Stomach (tissue), 9 donors: Measurements from ENCODE around the gene CHN1. TPM values are rescaled to one million over a fixed set of nuclear protein-coding genes. Genes with fewer than 3 reads are reported as not detected.

Experiments used
- DNase-seq, 2 donors: peaks; one replicate each; pipeline versions ENCODE4 v3.0.0 to v3.0.0-alpha.2; 2013 to 2019
- H3K27ac ChIP-seq, 5 donors: fragments of 200-600 bp in 4 of 5; sonication (generic) in 4 of 5; one replicate each; pipeline ENCODE4 v1.5.1; 2013 to 2019; ENCODE audit warnings: mild to moderate bottlenecking in 1 of 5, moderate library complexity in 1 of 5
- H3K27me3 ChIP-seq, 3 donors: fragments of 200-600 bp; sonication (generic); one replicate each; pipeline ENCODE4 v1.5.1; 2017 to 2019; ENCODE audit warnings: mixed run types in 1 of 3
- H3K36me3 ChIP-seq, 4 donors: fragments of 200-600 bp; sonication (generic); 1 replicate in 3 of 4; 2 replicates in 1 of 4; pipeline ENCODE4 v1.5.1; 2016 to 2019
- H3K4me1 ChIP-seq, 4 donors: fragments of 200-600 bp; sonication (generic); one replicate each; pipeline ENCODE4 v1.5.1; 2016 to 2019
- H3K4me3 ChIP-seq, 4 donors: fragments of 200-600 bp; sonication (generic) in 3 of 4; one replicate each; pipeline ENCODE4 v1.5.1; 2016 to 2019; ENCODE audit warnings: mild to moderate bottlenecking in 1 of 4
- H3K9me3 ChIP-seq, 4 donors: fragments of 200-600 bp; sonication (generic); one replicate each; pipeline ENCODE4 v1.5.1; 2016 to 2019
- EP300 ChIP-seq: sonication (generic); formaldehyde crosslinking; IDR thresholded peaks from one replicate; pipeline ENCODE4 v1.6.1; 2017; ENCODE audit warnings: antibody characterized with exemption
- POLR2A ChIP-seq, 4 donors: fragments of 450-650 bp; IDR thresholded peaks; one replicate each; pipeline ENCODE4 v1.6.1; 2016; ENCODE audit warnings: antibody characterized with exemption in 4 of 4, control low read depth in 2 of 4, mild to moderate bottlenecking in 1 of 4, moderate library complexity in 1 of 4
- POLR2AphosphoS5 ChIP-seq, 3 donors: sonication (generic); formaldehyde crosslinking; IDR thresholded peaks; one replicate each; pipeline ENCODE4 v1.6.1; 2016; ENCODE audit warnings: antibody characterized with exemption in 3 of 3
- WGBS, 5 donors: extraction: QIAGEN DNeasy Blood & Tissue Kit in 3 of 5; methylation state at CpG; one replicate each; pipeline versions ENCODE4 v1.1.5 to v1.1.7; 2013 to 2018; 5-methylcytosine and 5-hydroxymethylcytosine counted together
- intact Hi-C: fragments of 100-400 bp; cut with DNase I; formaldehyde crosslinking; loops from one replicate; pipeline ENCODE4 v1.15.1; 2023; ENCODE audit warnings: low total_unique reads
- polyA plus RNA-seq, 3 donors: library from polyadenylated mRNA; stranded (reverse); fragments of 200-250 nt; gene quantifications; one replicate each; pipeline ENCODE4 v1.2.3, GENCODE V29; 2013
- total RNA-seq, 5 donors: library from RNA; depleted of rRNA; stranded (reverse); fragments of >200 nt; gene quantifications; one replicate each; pipeline versions ENCODE4 v1.1.0 to v1.2.3, GENCODE V29; 2014 to 2016
- TF ChIP-seq, protein P1 (sequence below), 7 experiments: fragments of 450-650 bp in 4 of 7; fragments of 200-600 bp in 3 of 7; sonication (generic) in 3 of 7; IDR thresholded peaks; one replicate each; pipeline ENCODE4 v1.5.1; 2016 to 2019; ENCODE audit warnings: antibody characterized with exemption in 7 of 7, control low read depth in 2 of 7, mild to moderate bottlenecking in 1 of 7
- donor health status: healthy with polysubstance abuse.
- donor health status: Bipolar disorder and iron deficiency.
- donor health status: healthy.

CHN1 gene
- total and polyA plus RNA-seq, 8 donors: 2.3 to 50.9 (median 12.2) TPM; not detected in 1

GRCh38 chr2:174791020-174791419, 214.2 kb downstream of the CHN1 start:
- WGBS, 5 donors: 81 to 87% (median 85%) methylated on average over 8 of the region's 8 CpGs
- Histone ChIP-seq H3K4me3 (no peak overlapping the region), H3K27ac (no peak overlapping the region), H3K36me3 (no peaks in the 10 kb centered on the region), H3K4me1 (no peaks in the 10 kb centered on the region), H3K27me3 (no peaks in the 10 kb centered on the region), H3K9me3 (no peaks in the 10 kb centered on the region)
- intact Hi-C loops: no loop called here
- TF ChIP-seq POLR2AphosphoS5 (IDR thresholded peaks at IDR 0.05): no peak
- TF ChIP-seq POLR2A (IDR thresholded peaks at IDR 0.05): no peak
- no peak for DNase-seq

- WGBS, 5 donors: 79 to 89% (median 85%) methylated on average over 15 to 16 of the region's 16 CpGs
- no peaks in the 10 kb centered on the region for H3K4me1 ChIP-seq
- H3K36me3 ChIP-seq: no peaks in the 10 kb centered on the region
- H3K27me3 ChIP-seq: no peaks in the 10 kb centered on the region
- intact Hi-C loops: no loop called here
- TF ChIP-seq, protein P1, sequence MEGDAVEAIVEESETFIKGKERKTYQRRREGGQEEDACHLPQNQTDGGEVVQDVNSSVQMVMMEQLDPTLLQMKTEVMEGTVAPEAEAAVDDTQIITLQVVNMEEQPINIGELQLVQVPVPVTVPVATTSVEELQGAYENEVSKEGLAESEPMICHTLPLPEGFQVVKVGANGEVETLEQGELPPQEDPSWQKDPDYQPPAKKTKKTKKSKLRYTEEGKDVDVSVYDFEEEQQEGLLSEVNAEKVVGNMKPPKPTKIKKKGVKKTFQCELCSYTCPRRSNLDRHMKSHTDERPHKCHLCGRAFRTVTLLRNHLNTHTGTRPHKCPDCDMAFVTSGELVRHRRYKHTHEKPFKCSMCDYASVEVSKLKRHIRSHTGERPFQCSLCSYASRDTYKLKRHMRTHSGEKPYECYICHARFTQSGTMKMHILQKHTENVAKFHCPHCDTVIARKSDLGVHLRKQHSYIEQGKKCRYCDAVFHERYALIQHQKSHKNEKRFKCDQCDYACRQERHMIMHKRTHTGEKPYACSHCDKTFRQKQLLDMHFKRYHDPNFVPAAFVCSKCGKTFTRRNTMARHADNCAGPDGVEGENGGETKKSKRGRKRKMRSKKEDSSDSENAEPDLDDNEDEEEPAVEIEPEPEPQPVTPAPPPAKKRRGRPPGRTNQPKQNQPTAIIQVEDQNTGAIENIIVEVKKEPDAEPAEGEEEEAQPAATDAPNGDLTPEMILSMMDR (IDR thresholded peaks at IDR 0.05): no peak
- no peak for TF ChIP-seq POLR2AphosphoS5 (IDR thresholded peaks at IDR 0.05)
- no peak for TF ChIP-seq EP300
- no peak for TF ChIP-seq POLR2A (IDR thresholded peaks at IDR 0.05)
- H3K27ac ChIP-seq: no peak overlapping the region
- DNase-seq: no peak
- H3K9me3 ChIP-seq: no peaks in the 10 kb centered on the region
- no peak overlapping the region for H3K4me3 ChIP-seq
Observed at GRCh38 chr2:174789001-174789400, 216.2 kb downstream of the CHN1 start.

- H3K9me3 ChIP-seq: no peaks in the 10 kb centered on the region
- no peaks in the 10 kb centered on the region for H3K4me1 ChIP-seq
- H3K27ac ChIP-seq: no peak overlapping the region
- no peak for DNase-seq
- H3K4me3 ChIP-seq: no peak overlapping the region
- no peaks in the 10 kb centered on the region for H3K36me3 ChIP-seq
- TF ChIP-seq POLR2A (IDR thresholded peaks at IDR 0.05) (no peak), EP300 (no peak)
- H3K27me3 ChIP-seq: no peaks in the 10 kb centered on the region
- WGBS, 5 donors: 54 to 68% (median 61%) methylated on average over 11 to 15 of the region's 15 CpGs
- intact Hi-C loops: no loop called here
Observed at GRCh38 chr2:174788291-174788929, 216.8 kb downstream of the CHN1 start.

GRCh38 chr2:174787487-174788205, 217.5 kb downstream of the CHN1 start:
- Histone ChIP-seq H3K4me3 (no peak overlapping the region), H3K27me3 (no peaks in the 10 kb centered on the region), H3K4me1 (no peaks in the 10 kb centered on the region), H3K36me3 (no peaks in the 10 kb centered on the region), H3K27ac (no peak overlapping the region), H3K9me3 (no peaks in the 10 kb centered on the region)
- intact Hi-C loops: no loop called here
- DNase-seq: peak in 1 of 2 donors; percentile 89
- WGBS, 5 donors: 46 to 59% (median 57%) methylated on average over 5 of the region's 5 CpGs
- TF ChIP-seq, protein P1 (IDR thresholded peaks at IDR 0.05): no peak
- no peak for TF ChIP-seq POLR2A (IDR thresholded peaks at IDR 0.05)
- TF ChIP-seq EP300: no peak
- no peak for TF ChIP-seq POLR2AphosphoS5 (IDR thresholded peaks at IDR 0.05)

- Histone ChIP-seq H3K36me3 (no peaks in the 10 kb centered on the region), H3K4me1 (peaks cover 0 to 9% (median 0%) of the 10 kb centered on the region in 4 donors), H3K9me3 (no peaks in the 10 kb centered on the region), H3K27me3 (no peaks in the 10 kb centered on the region), H3K4me3 (no peak overlapping the region), H3K27ac (no peak overlapping the region)
- DNase-seq: no peak
- TF ChIP-seq POLR2AphosphoS5 (IDR thresholded peaks at IDR 0.05) (no peak), POLR2A (IDR thresholded peaks at IDR 0.05) (no peak), EP300 (no peak)
- TF ChIP-seq, protein P1 (IDR thresholded peaks at IDR 0.05): no peak
- intact Hi-C loops: no loop called here
- WGBS, 5 donors: 78 to 93% (median 85%) methylated on average over 8 of the region's 8 CpGs
Observed at GRCh38 chr2:174786066-174786725, 219.0 kb downstream of the CHN1 start.
